GM19467 (cell line): Measurements from ENCODE around the gene GPSM1.

ENCODE experiments used
- ATAC-seq: cut with Tn5 transposase; IDR thresholded peaks from one replicate; pipeline ENCODE4 v1.9.1; 2021; ENCODE audit warnings: mild to moderate bottlenecking, moderate library complexity; ENCODE audit not compliant: unreplicated experiment

Gene GPSM1

GRCh38 chr9:136407911-136408310 is 80.6 kb downstream of the GPSM1 start:
- ATAC-seq: no peak
